Measurements from ENCODE around the gene TRNAU1AP.
"Not testable (repeated sequence)": the region's sequence is repeated elsewhere in the genome, so short reads cannot be mapped to it uniquely, and the experiment has no call there.

The TRNAU1AP gene

DNA sequence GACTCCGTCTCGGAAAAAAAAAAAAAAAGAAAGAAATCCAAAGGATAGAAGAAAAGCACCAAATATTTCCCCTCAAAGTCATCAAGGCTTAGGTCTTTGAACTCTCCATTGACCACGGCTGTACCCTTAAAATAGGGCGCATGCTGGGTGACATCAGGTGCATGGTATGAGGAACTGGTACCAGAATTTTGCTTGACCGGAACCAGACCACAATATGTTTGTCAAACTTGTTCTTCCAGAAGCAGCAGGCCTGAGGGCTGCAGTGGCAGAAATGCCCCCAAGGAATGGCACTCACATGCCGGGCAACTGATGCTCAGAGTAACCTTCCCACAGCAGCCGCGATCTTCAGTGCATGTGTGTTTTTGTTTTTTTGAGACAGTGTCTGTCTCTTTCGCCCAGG lies 26.0 kb upstream of the TRNAU1AP start:
- no peak for DNase-seq (ENCODE audit: low read depth)
- no peak for TF ChIP-seq CTCF (IDR thresholded peaks at IDR 0.05; ENCODE audit: low read depth, low read length, missing control alignments)
- no peak overlapping the region for H3K4me3 ChIP-seq (ENCODE audit: low read depth, low read length)

DNA sequence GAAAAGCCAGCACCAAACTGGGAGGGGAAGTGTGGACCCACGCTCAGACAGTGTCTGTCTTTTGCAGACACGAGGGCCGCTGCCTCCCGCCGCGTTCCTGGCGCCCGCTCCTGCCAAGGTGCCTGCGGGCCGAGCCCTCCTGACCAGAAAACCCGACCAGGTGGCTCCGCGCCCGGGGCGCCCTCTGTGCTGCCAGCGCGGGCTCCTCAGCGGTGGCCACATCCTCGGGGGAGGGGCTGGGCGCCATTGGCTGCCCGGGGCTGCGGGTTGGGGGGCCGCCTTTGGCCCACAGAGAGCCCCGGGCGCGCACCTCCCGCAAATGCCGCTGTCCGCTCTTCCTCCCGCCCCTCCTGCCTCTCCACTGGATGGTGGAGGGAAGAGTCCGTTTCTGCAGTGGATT lies 22.4 kb upstream of the TRNAU1AP start:
- no peak for TF ChIP-seq CTCF (IDR thresholded peaks at IDR 0.05; ENCODE audit: low read depth, low read length, missing control alignments)
- no peak for DNase-seq (ENCODE audit: low read depth)
- H3K4me3 ChIP-seq (ENCODE audit: low read depth, low read length), result no peak overlapping the region

GRCh38 chr1:28534671-28535070 lies 18.2 kb upstream of the TRNAU1AP start:
- no peak for TF ChIP-seq CTCF (IDR thresholded peaks at IDR 0.05; ENCODE audit: low read depth, low read length, missing control alignments)
- DNase-seq (ENCODE audit: low read depth), result no peak
- no peak overlapping the region for H3K4me3 ChIP-seq (ENCODE audit: low read depth, low read length)

DNA sequence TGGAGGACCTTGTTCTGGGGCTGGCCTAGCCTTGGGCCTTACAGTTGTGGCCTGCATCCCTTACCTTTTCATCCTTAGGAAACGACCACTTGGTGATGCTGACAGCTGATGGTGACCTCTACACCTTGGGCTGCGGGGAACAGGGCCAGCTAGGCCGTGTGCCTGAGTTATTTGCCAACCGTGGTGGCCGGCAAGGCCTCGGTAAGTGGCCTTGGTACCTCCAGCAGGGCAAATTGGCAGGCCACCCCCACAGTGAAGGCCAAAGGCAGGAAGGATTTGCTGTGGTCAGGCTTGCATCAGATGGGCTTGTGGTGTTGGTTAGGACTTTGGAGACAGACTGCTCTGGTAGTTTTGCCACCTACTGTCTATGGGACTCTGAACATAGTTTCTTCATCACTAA lies 17.7 kb upstream of the TRNAU1AP start:
- DNase-seq (ENCODE audit: low read depth), result no peak
- no peak for TF ChIP-seq CTCF (IDR thresholded peaks at IDR 0.05; ENCODE audit: low read depth, low read length, missing control alignments)
- H3K4me3 ChIP-seq (ENCODE audit: low read depth, low read length), result no peak overlapping the region

- no peak overlapping the region for H3K4me3 ChIP-seq (ENCODE audit: low read depth, low read length)
- no peak for DNase-seq (ENCODE audit: low read depth)
- no peak for TF ChIP-seq CTCF (IDR thresholded peaks at IDR 0.05; ENCODE audit: low read depth, low read length, missing control alignments)
Observed at GRCh38 chr1:28537457-28538199, 15.3 kb upstream of the TRNAU1AP start.

GRCh38 chr1:28538286-28538685 lies 14.6 kb upstream of the TRNAU1AP start:
- H3K4me3 ChIP-seq (ENCODE audit: low read depth, low read length), result no peak overlapping the region
- no peak for TF ChIP-seq CTCF (IDR thresholded peaks at IDR 0.05; ENCODE audit: low read depth, low read length, missing control alignments)
- no peak for DNase-seq (ENCODE audit: low read depth)

- no peak for DNase-seq (ENCODE audit: low read depth)
- no peak overlapping the region for H3K4me3 ChIP-seq (ENCODE audit: low read depth, low read length)
- no peak for TF ChIP-seq CTCF (IDR thresholded peaks at IDR 0.05; ENCODE audit: low read depth, low read length, missing control alignments)
Observed at GRCh38 chr1:28540651-28541050, 12.2 kb upstream of the TRNAU1AP start.

GRCh38 chr1:28541414-28542015 lies 11.4 kb upstream of the TRNAU1AP start:
- not testable (repeated sequence) for H3K4me3 ChIP-seq (ENCODE audit: low read depth, low read length); DNase-seq (ENCODE audit: low read depth)

Data from GM12864 (cell line).